NAMALWA (cell line): ENCODE measurements around the gene EFCC1.

ENCODE experiments used
- DNase-seq: peaks from one replicate; pipeline ENCODE4 v3.0.0-alpha.2; 2015; ENCODE audit warnings: low spot score

The EFCC1 gene, protein sequence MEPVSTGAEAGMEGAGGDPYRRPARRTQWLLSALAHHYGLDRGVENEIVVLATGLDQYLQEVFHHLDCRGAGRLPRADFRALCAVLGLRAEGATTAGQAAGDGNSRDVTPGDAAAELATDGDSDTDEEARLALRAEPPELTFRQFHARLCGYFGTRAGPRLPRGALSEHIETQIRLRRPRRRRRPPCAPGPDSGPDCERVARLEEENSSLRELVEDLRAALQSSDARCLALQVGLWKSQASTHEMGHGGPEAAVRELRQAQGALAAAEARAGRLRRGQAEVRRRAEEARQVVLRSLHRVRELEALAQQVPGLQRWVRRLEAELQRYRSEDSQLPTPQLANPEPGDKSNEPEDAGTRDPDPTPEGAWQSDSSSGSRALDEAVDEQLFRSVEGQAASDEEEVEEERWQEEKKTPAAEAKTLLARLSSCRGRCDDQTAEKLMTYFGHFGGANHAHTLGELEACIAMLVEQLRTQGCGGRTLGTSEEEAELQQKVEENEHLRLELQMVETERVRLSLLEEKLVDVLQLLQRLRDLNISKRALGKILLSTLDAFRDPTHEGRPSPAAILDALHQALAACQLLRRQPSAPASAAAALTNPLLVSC

DNA sequence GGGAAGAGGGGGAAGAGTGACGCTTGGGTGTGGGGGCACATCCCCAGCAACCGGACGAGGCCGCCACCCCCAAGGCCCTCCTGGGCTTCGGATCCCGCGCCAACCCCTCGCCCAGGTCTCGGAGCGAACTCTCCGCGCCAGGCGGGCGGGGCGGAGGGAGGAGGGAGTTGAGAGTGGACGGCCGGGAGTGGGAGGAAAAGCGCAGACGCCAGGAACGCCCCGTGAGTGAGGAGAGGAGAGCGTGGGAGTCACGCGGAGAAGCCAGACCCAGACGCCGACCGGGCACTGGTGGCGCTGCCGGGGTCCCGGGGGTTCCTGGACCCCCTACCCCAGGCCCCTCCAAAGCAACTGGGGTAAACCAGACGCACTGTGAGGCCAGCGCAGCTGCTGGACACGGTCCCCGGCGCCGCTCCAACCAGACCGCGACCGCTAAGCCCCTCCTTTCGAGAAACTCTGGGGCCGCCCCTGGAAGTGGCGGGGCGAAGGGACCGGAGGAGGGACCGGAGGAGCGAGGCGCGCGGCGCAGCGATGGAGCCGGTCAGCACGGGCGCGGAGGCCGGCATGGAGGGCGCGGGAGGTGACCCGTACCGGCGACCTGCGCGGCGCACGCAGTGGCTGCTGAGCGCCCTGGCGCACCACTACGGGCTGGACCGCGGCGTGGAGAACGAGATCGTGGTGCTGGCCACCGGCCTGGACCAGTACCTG, at the start of gene EFCC1:
TSS of gene EFCC1 (plus strand) at position 204 of the 705 bp plus-strand sequence. CDS start at position 529, 325 bp downstream.
- DNase-seq, result no peak

DNA sequence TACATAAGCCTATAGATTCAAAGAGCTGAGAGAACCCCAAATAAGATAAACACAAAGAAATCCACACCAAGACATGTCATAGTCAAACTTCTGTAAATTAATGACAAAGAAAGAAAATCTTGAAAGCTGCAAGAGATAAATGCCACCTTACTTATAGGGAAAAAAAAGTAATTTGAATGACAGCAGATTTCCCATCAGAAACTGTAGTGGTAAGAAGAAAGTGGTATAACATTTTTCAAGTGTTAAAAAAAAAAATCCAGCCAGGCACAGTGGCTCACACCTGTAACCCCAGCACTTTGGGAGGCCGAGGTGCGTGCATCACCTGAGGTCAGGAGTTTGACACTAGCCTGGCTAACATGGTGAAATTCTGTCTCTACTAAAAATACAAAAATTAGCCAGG, 44.7 kb upstream of the EFCC1 start:
- DNase-seq, result no peak

DNA sequence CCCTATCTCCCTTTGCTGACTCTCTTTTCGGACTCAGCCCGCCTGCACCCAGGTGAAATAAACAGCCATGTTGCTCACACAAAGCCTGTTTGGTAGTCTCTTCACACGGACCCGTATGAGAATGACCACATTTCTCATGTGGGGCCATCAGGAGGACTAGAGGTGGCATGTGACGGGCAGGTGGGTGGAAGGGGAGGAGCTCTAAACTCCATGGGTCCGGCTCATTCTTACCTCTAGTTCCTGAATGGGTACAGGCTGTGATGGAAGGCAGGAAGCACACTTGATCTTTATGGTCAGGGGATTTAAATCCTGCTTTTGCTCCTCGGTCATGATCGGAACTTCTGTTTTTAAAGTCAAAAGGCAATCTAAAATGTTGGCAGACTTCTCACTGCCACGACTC, 35.8 kb upstream of the EFCC1 start:
- DNase-seq, result no peak

DNA sequence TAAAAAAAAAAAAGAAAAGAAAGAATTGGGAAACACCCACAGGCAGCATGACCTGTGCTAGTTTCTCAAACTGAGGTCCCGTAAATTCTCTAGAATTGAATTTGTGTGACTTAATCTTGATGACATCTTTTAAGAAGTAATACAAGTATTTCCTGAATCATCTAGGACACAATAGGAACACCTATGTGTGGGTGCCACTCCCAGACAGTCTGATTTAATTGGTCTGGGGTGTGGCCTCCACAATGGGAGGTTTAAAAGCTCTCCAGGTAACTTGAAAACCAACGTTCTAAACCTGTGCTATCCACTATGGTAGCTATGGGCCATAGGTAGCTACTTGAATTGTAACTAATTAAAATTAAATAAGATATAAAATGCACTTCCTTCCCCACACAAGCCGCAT, 35.3 kb upstream of the EFCC1 start:
- no peak for DNase-seq

DNA sequence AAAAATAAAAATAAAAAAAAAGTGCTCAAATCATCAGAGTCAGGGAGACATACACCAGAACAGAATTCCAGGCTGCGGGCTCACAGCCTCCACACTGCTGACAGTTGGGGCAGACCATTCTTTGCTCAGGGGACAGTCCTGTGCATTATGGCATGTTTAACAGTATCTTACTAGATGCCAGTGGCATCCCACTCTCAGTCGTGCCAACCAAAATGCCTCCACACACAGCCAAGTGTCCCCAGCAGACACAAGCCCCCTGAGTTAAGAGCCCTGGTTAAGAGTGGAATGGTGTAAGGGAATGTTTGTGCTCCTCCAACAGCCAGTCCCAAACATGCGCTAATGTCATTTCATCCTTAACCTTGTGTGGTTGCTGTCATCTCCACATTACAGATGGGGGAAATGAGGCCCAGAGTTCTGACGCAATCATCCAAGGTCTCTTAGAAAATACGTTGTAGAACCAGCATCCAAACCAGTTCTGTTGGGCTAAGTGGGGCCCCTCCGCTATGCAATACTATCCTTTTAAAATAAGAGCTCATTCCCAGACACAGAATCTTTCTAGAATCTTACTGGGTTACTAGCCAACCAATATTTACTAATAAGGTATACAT, 33.3 kb upstream of the EFCC1 start:
- no peak for DNase-seq

DNA sequence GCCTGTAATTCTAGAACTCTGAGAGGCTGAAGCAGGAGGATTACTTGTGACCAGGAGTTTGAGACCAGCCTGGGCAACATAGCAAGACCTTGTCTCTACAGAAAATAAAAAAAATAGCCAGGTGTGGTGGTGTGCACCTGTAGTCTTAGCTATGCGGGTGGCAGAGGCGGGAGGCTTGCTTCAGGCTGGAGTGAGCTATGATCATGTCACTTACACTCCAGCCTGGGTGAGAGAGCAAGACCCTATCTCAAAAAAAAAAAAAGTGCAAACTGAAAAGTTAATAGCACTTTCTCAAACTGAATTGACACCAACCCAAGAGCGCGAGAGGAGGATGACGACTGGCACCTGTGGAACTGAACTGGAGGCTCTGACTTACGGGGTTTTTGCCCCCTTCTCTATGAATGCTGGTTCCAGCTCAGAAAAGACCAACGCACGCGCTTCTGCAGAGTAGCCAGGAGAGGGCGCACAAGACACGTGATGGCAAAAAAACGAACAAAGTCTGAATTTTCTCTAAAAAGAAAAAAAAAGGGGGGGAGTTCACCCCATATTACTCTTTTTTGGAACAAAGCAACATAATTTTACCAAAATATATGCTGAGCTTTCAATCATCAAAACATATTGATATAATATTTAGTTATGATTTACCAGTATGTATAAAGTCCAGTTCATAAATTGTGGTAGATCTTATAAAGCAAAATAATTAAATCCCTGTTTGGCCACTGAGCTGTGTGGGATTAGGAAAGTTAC, 30.9 kb upstream of the EFCC1 start:
- DNase-seq, result peak; percentile 80

DNA sequence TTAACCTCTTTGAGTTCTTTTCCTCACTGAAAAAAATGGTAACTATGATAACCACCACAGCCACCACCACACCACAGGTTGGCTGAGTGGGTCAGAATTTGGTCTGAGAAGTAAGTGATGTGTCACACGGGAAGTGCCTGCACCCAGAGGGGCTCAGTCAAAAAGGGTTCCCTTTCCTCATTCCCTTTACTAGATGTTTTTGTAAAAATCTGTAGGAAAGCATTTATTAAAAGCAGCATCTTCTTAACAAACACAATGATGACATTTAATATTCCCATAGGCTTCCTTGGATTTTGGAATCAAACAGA, 30.4 kb upstream of the EFCC1 start:
- no peak for DNase-seq

DNA sequence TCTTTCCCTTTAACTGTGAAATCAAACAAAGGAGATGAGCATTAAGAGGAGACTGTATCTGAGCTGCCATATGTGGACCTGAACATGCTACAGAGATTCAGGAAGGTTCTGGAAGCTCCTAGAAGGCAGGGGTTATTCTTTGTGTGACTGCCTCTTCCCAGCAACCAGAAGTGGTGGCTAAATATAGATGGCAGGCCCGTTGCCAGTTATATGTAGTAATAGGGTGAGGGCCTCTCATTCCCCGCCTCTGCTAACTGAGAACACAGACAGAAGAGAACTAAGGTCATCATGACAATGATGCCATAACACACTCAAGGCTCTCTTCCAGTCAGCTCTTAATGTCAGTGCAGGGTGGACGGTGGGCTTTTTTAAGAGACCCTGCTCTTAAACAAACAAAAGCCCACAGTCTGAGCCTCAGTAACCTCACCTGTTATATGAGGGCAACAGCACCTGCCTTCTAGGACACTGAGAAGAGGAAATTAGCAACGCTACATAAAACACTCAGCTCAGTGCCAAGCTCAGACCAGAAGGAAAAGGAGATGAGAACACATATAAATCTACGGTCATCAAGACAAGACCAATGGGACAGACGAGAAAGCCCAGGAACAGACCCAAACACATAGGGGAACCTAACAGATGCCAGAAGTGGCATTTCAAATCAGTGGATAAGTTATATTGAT, 29.5 kb upstream of the EFCC1 start:
- DNase-seq, result no peak

DNA sequence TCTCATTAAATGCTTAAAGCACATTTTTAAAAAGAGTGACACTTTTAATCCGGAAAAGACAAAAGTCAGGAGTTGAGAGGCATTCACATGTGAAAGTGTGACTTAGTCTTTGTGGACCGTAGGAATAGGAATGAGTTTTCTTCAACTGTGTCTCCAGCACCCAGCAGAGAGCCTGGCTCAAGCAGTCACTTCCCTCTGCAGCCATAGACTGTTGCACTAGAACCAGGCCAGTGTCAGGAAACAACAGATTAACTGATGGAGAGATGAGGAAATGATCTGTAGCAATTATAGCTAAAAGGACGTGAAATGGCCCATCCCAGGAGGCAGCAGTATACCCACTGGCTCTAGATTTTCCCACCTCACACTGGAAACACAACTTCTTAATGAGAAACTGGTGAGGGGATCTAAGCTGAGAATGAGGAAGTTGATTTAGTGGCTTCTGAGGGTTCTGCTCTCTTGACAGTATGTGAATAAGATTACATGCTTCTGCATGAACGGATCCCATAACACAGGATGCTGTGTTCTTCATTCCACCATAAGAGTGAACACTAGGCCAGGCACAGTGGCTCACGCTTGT, 27.0 kb upstream of the EFCC1 start:
- DNase-seq, result peak; percentile 42

DNA sequence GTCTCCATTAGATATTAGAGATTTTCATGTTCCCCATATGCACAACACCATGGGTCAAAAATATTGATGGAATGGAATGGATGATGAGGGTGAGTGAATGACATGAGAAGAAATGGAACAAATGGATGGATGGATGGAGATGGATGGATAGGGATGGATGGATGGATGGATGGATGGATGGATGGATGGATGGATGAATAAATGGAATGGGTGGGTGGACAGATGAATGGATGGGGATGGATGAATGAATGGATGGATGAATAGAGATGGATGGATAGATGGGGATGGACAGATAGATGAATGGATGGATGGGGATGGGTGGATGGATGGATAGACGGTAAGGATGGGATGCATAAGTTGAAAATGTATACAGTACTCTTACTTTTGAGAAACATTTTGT, 25.8 kb upstream of the EFCC1 start:
- no peak for DNase-seq

DNA sequence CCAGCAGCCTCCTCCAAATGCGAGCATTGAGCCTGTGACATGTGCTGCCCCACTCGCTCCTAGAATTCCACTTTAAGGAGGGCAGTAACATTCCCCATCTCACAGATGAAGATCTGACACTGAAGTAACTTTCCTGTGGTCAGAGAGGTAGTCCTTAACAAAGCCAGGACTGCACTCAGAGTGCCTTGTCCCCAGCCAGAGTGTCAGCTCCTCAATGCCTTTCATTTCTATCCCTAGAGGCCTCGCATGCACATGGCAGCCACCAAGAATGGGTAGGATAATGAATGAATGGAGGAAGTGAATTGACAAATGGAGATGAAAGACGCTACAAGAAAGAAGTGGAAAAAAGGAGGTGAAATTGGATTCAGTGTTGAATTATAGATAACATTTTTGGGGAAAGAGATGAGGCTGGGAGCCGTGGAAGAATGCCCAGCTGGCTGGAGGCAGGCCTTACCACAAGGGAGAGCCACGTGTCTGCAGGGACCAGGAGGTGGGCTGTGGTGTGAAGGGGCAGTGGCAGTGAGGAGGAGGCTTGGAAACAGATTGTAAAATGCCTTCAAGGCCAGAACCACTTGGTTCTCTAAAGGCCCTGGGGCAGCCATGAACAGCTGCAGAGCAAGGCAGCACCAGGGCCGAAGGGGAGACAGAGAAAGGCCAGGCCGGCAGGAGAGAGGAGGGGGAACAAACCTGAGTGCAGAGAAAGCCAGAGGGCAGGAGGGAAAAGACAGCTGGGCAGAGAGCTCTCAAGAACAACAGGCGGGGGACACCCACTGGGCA, 17.6 kb upstream of the EFCC1 start:
- DNase-seq, result no peak

DNA sequence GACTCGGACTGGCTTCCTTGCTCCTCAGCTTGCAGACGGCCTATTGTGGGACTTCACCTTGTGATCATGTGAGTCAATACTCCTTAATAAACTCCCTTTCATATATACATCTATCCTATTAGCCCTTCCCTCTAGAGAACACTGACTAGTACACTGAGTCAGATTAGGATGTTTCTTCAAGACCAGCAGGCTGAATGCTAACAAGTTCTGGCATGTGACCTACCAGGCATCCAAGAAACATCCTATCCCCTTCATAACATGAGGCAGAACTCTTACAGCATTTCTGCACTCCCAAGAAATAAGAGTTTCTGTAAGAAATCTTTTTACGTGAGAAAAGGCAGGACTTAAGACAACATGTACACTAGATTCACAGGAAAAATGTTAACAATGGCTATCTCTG, 16.5 kb upstream of the EFCC1 start:
- DNase-seq, result no peak

DNA sequence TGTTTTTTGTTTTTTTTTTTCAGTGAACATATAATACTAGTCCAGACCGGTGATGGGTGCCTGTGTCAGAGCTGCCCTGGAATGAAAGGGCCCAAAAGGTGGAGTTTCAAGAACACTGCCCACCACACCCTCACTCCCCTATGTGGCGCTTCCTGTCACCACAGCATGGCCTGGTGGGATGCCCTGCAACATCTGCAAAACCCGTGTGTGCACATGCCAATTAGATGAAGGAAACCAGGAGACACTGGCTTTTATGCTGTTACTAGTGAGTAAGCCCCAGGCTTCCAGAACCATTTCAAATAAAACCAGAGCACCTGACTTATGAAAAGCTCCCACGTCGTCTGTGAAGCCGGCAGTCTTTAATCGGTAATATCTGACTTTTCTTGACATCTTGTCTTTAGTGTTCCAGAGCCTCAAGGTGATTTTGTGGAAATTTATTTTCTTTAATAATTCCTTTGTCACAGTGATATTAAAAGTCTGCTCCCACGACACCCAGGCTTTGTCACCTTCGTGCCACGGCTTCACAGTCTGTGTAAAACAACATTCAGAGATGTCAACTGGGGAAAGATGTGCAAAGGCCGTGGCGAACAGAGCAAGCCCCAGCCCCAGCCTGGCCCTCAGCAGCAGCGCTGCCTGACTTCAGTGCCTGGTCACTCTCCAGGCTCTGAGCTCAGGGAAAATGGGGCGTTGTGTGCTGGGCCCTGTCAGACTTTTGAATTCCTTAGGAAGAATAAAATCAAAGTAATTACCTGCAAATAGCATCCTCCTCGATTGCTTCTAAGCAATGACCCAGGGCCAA, 13.6 kb upstream of the EFCC1 start:
- DNase-seq, result no peak

DNA sequence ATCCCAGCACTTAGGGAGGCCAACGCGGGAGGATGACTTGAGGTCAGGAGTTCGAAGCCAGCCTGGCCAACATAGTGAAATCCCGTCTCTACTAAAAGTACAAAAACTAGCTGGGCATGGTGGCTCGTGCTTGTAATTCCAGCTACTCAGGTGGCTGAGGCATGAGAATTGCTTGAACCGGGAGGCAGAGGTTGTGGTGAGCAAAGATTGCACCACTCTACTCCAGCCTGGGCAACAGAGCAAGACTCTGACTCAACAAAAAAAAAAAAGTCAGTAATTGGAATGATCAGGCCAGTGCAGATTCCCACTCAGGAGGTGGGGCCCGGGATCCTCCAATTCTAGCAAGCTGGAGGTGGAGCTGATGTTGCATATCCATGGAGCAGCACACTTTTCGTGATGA, 12.8 kb upstream of the EFCC1 start:
- DNase-seq, result no peak

DNA sequence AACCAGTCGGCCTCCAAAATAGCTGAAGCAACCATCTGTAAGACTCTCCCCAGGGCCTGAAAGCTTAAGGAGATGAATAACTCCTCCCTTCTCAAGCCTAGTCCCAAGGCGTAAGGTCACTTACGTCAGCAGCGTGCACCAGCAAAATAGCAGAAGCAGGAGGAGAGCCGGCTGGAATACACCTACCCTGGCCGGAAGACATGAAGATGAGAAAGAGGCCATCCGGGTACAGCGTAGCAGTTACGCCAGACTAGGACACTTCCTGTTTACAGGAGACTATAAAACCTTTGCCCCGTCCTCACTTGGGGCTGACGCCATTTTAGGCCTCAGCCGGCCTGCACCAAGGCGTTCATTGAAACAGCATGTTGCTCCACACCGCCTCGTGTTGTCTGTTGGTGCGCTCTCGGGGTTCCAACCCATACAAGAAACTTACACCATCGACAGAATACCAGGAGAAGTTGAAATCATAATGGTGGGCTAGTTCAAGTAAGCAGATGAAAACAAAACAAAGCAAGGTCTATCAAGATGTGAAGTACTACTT, 9.7 kb upstream of the EFCC1 start:
- no peak for DNase-seq

DNA sequence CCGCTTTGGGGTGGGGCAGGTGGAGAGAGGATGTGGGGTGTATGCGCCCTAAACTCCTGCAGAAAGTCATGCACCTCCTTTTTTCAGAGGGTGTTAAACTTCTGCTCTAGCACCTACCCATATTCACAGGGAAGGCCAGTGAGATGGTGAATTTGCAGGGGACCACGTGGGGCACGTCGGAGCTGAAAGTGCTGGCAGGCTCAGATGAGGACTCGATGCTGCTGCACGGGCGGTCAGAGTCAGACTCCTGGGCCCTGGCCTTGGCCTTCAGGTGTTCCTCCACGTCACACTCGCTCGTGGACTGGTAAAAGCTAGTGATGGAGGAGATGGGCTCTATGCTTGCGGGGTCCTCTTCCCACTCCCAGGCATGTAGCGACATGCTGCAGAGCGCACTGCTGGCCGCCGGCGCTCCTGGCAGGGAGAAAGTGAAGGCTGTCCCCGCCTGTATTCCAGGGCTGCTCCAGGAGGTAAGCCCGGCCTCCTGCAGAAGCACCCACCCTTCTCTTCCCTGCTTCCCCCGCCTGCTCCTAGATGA, 8.1 kb upstream of the EFCC1 start:
- DNase-seq, result no peak

DNA sequence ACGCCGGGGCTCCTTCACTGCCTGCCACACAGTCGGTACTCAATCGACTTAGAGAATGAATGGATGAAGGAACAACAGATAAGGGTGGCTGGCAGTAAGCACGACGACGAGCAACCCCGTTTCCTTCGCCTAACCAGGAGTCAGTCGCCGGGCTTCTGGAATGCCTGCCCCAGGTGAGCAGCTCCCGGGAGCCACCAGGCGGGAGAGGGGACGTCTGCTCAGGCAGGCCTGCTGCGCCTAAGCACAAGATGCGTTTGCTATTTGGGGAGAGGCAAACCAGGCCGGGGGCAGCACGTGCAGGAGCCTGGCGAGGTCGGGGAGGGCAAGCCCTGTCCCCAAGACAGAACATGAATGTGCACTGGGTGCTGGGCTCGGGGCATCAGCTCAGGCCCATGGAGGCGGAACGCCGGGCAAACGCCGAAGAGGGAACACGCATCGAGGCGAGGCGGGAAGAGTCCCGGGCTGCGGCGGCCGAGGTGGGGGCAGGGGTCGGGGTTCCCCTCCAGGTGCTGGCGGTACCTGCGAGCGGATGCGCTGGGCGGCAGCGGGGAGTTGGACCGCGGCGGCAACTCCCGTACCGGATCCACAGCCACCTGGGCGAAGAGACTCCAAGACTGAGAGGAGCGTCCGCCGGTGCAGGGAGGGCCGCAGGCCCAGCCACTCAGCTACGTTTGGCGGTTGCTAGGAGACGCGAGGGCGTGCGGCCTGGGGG, 7.5 kb upstream of the EFCC1 start, which contains the start of gene CFAP92:
TSS of gene CFAP92 (minus strand) at position 616 of the 712 bp plus-strand sequence. CDS start 772 bp downstream, outside the sequence.
- DNase-seq, result peak; percentile 78

DNA sequence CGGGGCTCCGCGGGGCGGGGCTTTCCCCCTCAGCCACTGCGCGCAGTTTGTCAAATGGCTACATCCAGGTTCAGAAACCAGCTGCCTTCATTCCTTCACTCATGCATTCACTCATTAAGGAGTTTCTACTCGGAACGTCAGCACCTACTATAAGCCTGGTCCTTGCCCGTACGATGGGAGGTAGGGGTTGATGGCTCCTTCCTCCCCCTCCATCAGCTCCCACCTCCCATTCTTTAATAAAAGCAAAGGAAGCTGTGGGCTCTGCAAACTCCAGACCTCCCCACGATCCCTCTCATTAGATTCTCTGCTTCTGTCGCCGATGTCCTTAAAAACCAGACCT, 7.0 kb upstream of the EFCC1 start:
- no peak for DNase-seq
